GM21367 (cell line): Measurements from ENCODE around the gene MYO7A.

ENCODE experiments used
- ATAC-seq: cut with Tn5 transposase; IDR thresholded peaks from one replicate; pipeline ENCODE4 v1.9.1; 2021; ENCODE audit not compliant: unreplicated experiment

MYO7A gene

GRCh38 chr11:77262803-77263202 is 134.8 kb downstream of the MYO7A start:
- no peak for ATAC-seq
